HepG2 (cell line): ENCODE results near the gene TRPC1. TPM values are rescaled to one million over a fixed set of nuclear protein-coding genes. Genes with fewer than 3 reads are reported as not detected.

Experiments used
- ATAC-seq: fragments of 200-7000 bp; cut with Tn5 transposase; 3 replicates; pipeline ENCODE4 v1.9.1; 2020; ENCODE audit warnings: mild to moderate bottlenecking, moderate library complexity
- BruUV-seq: library from RNA; stranded (reverse); fragments of 400-500 nt; replicated peaks from 2 replicates; lab custom pipeline; 2021; lab: Mats Ljungman, UMichigan
- CTCF ChIA-PET: fragments of 300-600 bp; formaldehyde crosslinking; extraction: SDS; loops from one replicate; lab custom pipeline; 2021; ENCODE audit warnings: low total read pairs, inconsistent platforms, low intra/inter-chr PET ratio; lab: Yijun Ruan, JAX
- POLR2A ChIA-PET: fragments of 350-600 bp; sonication (Branson Sonifier 250); formaldehyde crosslinking; loops from one replicate; lab custom pipeline; 2020; ENCODE audit warnings: antibody characterized with exemption, inconsistent platforms; lab: Yijun Ruan, JAX
- DNase-seq: peaks from one replicate; pipeline ENCODE4 v3.0.0-alpha.2; 2015; ENCODE audit warnings: low spot score
- FAIRE-seq: peaks from 3 replicates; lab custom pipeline; 2011; peaks lifted over from hg19 to GRCh38; lab: Jason Lieb, UNC
- H2AFZ ChIP-seq: one replicate; pipeline ENCODE4 v1.6.1; 2011; ENCODE audit warnings: low read length, inconsistent platforms
- H3K27ac ChIP-seq: fragments of 300-600 bp; 3 replicates; pipeline ENCODE4 v1.8.0; 2011; ENCODE audit warnings: mixed run types, mild to moderate bottlenecking, mixed read lengths, low read length, inconsistent platforms; ENCODE audit not compliant: insufficient read depth; ENCODE audit errors: extremely low read length
- H3K27me3 ChIP-seq, 2 experiments: fragments of 200-600 bp in 1 of 2; 2 replicates in 1 of 2; 3 replicates in 1 of 2; pipeline versions ENCODE4 v1.6.0 to v1.8.0; 2011; ENCODE audit warnings: low read length in 2 of 2, mild to moderate bottlenecking in 2 of 2, moderate library complexity in 2 of 2, inconsistent platforms in 1 of 2; ENCODE audit not compliant: insufficient read depth in 2 of 2, control insufficient read depth in 1 of 2
- H3K36me3 ChIP-seq, 2 experiments: fragments of 200-600 bp in 1 of 2; replicated peaks in 1 of 2; 2 replicates in 1 of 2; 3 replicates in 1 of 2; pipeline versions ENCODE4 v1.5.1 to v1.8.0; 2011; ENCODE audit warnings: low read length in 2 of 2, inconsistent platforms in 1 of 2; ENCODE audit not compliant: insufficient read depth in 2 of 2, control insufficient read depth in 1 of 2
- H3K4me1 ChIP-seq: 2 replicates; pipeline ENCODE4 v1.5.1; 2012; ENCODE audit warnings: low read length, inconsistent platforms; ENCODE audit not compliant: insufficient read depth
- H3K4me2 ChIP-seq: 2 replicates; pipeline ENCODE4 v1.6.0; 2011; ENCODE audit warnings: low read depth, low read length, inconsistent platforms
- H3K4me3 ChIP-seq, 3 experiments: fragments of 200-600 bp in 1 of 3; sonication (generic), shearing (Covaris generic) in 1 of 3; replicated peaks in 1 of 3; 2 replicates each; pipeline ENCODE4 v1.5.1; 2011 to 2016; ENCODE audit warnings: low read length in 3 of 3, inconsistent platforms in 2 of 3, low read depth in 2 of 3, mild to moderate bottlenecking in 2 of 3, control low read depth in 1 of 3, mixed read lengths in 1 of 3; ENCODE audit not compliant: insufficient read depth in 1 of 3
- H3K79me2 ChIP-seq: one replicate; pipeline ENCODE4 v1.6.1; 2011; ENCODE audit warnings: low read length, inconsistent platforms; ENCODE audit not compliant: insufficient read depth
- H3K9ac ChIP-seq: 2 replicates; pipeline ENCODE4 v1.6.0; 2011; ENCODE audit warnings: mild to moderate bottlenecking, low read depth, low read length, inconsistent platforms; ENCODE audit not compliant: insufficient read depth
- H3K9me3 ChIP-seq: 2 replicates; pipeline ENCODE4 v1.5.1; 2012; ENCODE audit warnings: mild to moderate bottlenecking, low read length
- H4K20me1 ChIP-seq: 2 replicates; pipeline ENCODE4 v1.6.0; 2011; ENCODE audit warnings: inconsistent platforms, mild to moderate bottlenecking, low read length, moderate library complexity; ENCODE audit not compliant: insufficient read depth
- KLF11 ChIP-seq: IDR thresholded peaks from 2 replicates; pipeline ENCODE4 v1.6.1; 2016; ENCODE audit warnings: missing compliant biosample characterization
- MAFK ChIP-seq, 2 experiments: IDR thresholded peaks in 1 of 2; conservative IDR thresholded peaks in 1 of 2; 2 replicates each; pipeline ENCODE4 v1.6.1; 2011; ENCODE audit warnings: improper control_type of control experiment in 2 of 2, low read length in 2 of 2
- NFKBIZ ChIP-seq: IDR thresholded peaks from 2 replicates; pipeline ENCODE4 v1.6.1; 2018; ENCODE audit warnings: missing genetic modification reagents, missing compliant biosample characterization
- ZNF10 ChIP-seq: sonication (generic); formaldehyde crosslinking; IDR thresholded peaks from 2 replicates; pipeline ENCODE4 v1.4.0; 2020; ENCODE audit warnings: mild to moderate bottlenecking, low read depth, missing genetic modification reagents, borderline replicate concordance
- ZSCAN12 ChIP-seq: sonication (generic); formaldehyde crosslinking; IDR thresholded peaks from 2 replicates; pipeline ENCODE4 v1.9.0; 2021; ENCODE audit warnings: mild to moderate bottlenecking, missing genetic modification reagents
- WGBS: methylation state at CpG from one replicate; pipeline ENCODE4 v1.1.6; 2017; ENCODE audit warnings: low lambda C conversion rate; 5-methylcytosine and 5-hydroxymethylcytosine counted together
- in situ Hi-C: cut with HindIII; loops from 2 replicates; pipeline ENCODE4 v1.10.0; 2017; ENCODE audit warnings: low pct_unique_long_range_greater_than_20kb; ENCODE audit not compliant: extremely low pct_ligation_motif_present
- intact Hi-C: fragments of 100-400 bp; cut with micrococcal nuclease; formaldehyde crosslinking; loops from one replicate; pipeline ENCODE4 v1.10.0; 2022; ENCODE audit not compliant: unreplicated experiment
- polyA plus RNA-seq, 8 experiments: library from polyadenylated mRNA; depleted of rRNA in 3 of 8; stranded (reverse) in 7 of 8; unstranded in 1 of 8; fragments of >200 nt; fragmentation: Illumina TruSeq in 4 of 8; extraction: Trizol in 4 of 8; gene quantifications; 2 replicates each; pipeline versions ENCODE4 v1.2.1 to v1.2.3, GENCODE V29; 2011 to 2016; ENCODE audit warnings: low read depth in 4 of 8, missing spikeins in 1 of 8, mixed read lengths in 1 of 8; ENCODE audit not compliant: insufficient read depth in 1 of 8
- total RNA-seq, 5 experiments: library from RNA; depleted of rRNA; stranded (reverse); fragments of >200 nt; fragmentation: Illumina TruSeq; extraction: Trizol; gene quantifications; 2 replicates each; pipeline ENCODE4 v1.2.3, GENCODE V29; 2016; ENCODE audit warnings: low read depth in 1 of 5
- TF ChIP-seq, protein P1 (sequence below): sonication (generic); formaldehyde crosslinking; IDR thresholded peaks from 2 replicates; pipeline ENCODE4 v1.5.0; 2020; ENCODE audit warnings: mild to moderate bottlenecking, missing genetic modification reagents
- TF ChIP-seq, protein P2 (sequence below): sonication (generic); formaldehyde crosslinking; IDR thresholded peaks from 2 replicates; pipeline ENCODE4 v1.9.0; 2022; ENCODE audit warnings: missing genetic modification reagents, mild to moderate bottlenecking, borderline replicate concordance
- TF ChIP-seq, protein P3 (sequence below), 2 experiments: fragments of 450-650 bp in 1 of 2; sonication (generic) in 1 of 2; formaldehyde crosslinking in 1 of 2; IDR thresholded peaks; 2 replicates each; pipeline versions ENCODE4 v1.6.1 to v1.8.0; 2016 to 2022; ENCODE audit warnings: antibody characterized with exemption in 1 of 2, mild to moderate bottlenecking in 1 of 2, missing genetic modification reagents in 1 of 2

TRPC1 gene
- total and polyA plus RNA-seq, 2 of the 13 experiments (the other 11 are each of a cell fraction or from before 2014, with no cell fraction given) = 10.8 to 13.1 TPM

DNA sequence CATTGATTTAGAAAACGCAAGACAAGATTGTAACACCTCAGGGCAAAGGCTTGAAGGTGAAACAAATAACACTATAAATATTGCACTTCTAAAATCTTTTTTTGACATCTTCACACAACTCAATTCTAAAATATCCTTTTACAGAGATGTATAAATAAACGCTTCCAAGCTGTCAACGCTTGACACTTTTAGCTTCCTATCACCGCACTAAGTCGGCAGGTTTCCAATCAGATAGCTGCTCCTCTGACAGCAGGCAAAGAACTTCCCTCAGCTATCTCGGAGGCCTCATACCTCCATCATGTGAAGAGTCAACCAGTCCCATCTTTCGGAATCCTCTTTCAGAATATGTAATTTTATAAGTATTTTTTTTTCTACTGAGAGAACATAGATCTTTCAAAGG lies 94.1 kb downstream of the TRPC1 start:
- BruUV-seq = no TSS peak
- POLR2A ChIA-PET = no interaction called here
- WGBS = 59% methylated on average over 7 of the region's 7 CpGs

More for the DNA sequence above, 94.1 kb downstream of the TRPC1 start:
- ATAC-seq = no peak
- no peak overlapping the region for H3K9ac ChIP-seq
- no peak overlapping the region for H3K4me2 ChIP-seq
- intact Hi-C loops = no loop called here
- no peak overlapping the region for H3K27ac ChIP-seq
- no peak for DNase-seq
- no peaks in the 10 kb centered on the region for H3K79me2 ChIP-seq
- no peak overlapping the region for H3K4me3 ChIP-seq
- H3K4me1 ChIP-seq = no peaks in the 10 kb centered on the region
- TF ChIP-seq KLF11 (CRISPR knock-in tag) (no peak), ZNF10 (CRISPR knock-in tag) (no peak), ZSCAN12 (CRISPR knock-in tag) (no peak), NFKBIZ (CRISPR knock-in tag) (no peak), MAFK (conservative IDR thresholded peaks at IDR 0.05 in 1 of 2, IDR thresholded peaks at IDR 0.05 in 1 of 2; ENCODE audit: low read length in 2 of 2) (no peak)
- TF ChIP-seq, protein P1, sequence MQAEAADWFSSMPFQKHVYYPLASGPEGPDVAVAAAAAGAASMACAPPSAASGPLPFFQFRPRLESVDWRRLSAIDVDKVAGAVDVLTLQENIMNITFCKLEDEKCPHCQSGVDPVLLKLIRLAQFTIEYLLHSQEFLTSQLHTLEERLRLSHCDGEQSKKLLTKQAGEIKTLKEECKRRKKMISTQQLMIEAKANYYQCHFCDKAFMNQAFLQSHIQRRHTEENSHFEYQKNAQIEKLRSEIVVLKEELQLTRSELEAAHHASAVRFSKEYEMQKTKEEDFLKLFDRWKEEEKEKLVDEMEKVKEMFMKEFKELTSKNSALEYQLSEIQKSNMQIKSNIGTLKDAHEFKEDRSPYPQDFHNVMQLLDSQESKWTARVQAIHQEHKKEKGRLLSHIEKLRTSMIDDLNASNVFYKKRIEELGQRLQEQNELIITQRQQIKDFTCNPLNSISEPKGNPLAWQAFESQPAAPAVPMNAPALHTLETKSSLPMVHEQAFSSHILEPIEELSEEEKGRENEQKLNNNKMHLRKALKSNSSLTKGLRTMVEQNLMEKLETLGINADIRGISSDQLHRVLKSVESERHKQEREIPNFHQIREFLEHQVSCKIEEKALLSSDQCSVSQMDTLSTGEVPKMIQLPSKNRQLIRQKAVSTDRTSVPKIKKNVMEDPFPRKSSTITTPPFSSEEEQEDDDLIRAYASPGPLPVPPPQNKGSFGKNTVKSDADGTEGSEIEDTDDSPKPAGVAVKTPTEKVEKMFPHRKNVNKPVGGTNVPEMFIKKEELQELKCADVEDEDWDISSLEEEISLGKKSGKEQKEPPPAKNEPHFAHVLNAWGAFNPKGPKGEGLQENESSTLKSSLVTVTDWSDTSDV (CRISPR knock-in tag) = no peak
- TF ChIP-seq, protein P2, sequence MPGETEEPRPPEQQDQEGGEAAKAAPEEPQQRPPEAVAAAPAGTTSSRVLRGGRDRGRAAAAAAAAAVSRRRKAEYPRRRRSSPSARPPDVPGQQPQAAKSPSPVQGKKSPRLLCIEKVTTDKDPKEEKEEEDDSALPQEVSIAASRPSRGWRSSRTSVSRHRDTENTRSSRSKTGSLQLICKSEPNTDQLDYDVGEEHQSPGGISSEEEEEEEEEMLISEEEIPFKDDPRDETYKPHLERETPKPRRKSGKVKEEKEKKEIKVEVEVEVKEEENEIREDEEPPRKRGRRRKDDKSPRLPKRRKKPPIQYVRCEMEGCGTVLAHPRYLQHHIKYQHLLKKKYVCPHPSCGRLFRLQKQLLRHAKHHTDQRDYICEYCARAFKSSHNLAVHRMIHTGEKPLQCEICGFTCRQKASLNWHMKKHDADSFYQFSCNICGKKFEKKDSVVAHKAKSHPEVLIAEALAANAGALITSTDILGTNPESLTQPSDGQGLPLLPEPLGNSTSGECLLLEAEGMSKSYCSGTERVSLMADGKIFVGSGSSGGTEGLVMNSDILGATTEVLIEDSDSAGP (CRISPR knock-in tag) = no peak
- TF ChIP-seq, protein P3, sequence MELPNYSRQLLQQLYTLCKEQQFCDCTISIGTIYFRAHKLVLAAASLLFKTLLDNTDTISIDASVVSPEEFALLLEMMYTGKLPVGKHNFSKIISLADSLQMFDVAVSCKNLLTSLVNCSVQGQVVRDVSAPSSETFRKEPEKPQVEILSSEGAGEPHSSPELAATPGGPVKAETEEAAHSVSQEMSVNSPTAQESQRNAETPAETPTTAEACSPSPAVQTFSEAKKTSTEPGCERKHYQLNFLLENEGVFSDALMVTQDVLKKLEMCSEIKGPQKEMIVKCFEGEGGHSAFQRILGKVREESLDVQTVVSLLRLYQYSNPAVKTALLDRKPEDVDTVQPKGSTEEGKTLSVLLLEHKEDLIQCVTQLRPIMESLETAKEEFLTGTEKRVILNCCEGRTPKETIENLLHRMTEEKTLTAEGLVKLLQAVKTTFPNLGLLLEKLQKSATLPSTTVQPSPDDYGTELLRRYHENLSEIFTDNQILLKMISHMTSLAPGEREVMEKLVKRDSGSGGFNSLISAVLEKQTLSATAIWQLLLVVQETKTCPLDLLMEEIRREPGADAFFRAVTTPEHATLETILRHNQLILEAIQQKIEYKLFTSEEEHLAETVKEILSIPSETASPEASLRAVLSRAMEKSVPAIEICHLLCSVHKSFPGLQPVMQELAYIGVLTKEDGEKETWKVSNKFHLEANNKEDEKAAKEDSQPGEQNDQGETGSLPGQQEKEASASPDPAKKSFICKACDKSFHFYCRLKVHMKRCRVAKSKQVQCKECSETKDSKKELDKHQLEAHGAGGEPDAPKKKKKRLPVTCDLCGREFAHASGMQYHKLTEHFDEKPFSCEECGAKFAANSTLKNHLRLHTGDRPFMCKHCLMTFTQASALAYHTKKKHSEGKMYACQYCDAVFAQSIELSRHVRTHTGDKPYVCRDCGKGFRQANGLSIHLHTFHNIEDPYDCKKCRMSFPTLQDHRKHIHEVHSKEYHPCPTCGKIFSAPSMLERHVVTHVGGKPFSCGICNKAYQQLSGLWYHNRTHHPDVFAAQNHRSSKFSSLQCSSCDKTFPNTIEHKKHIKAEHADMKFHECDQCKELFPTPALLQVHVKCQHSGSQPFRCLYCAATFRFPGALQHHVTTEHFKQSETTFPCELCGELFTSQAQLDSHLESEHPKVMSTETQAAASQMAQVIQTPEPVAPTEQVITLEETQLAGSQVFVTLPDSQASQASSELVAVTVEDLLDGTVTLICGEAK (IDR thresholded peaks at IDR 0.05) = no peak
- TF ChIP-seq, protein P3 (CRISPR knock-in tag; IDR thresholded peaks at IDR 0.05) = no peak
- H3K36me3 ChIP-seq = no peaks in the 10 kb centered on the region
- no peak for FAIRE-seq
- in situ Hi-C loops = no loop called here
- CTCF ChIA-PET = no interaction called here
- H2AFZ ChIP-seq = no peak overlapping the region
- H3K9me3 ChIP-seq = no peaks in the 10 kb centered on the region
- no peaks in the 10 kb centered on the region for H4K20me1 ChIP-seq
- peaks cover 0 to 4% of the 10 kb centered on the region in 2 experiments; a peak in 3 of 5 replicates for H3K27me3 ChIP-seq
